ENCODE data around the gene MEX3A.

GRCh38 chr1:156097499-156098178, 15.4 kb upstream of the MEX3A start:
- TF ChIP-seq, protein P1, sequence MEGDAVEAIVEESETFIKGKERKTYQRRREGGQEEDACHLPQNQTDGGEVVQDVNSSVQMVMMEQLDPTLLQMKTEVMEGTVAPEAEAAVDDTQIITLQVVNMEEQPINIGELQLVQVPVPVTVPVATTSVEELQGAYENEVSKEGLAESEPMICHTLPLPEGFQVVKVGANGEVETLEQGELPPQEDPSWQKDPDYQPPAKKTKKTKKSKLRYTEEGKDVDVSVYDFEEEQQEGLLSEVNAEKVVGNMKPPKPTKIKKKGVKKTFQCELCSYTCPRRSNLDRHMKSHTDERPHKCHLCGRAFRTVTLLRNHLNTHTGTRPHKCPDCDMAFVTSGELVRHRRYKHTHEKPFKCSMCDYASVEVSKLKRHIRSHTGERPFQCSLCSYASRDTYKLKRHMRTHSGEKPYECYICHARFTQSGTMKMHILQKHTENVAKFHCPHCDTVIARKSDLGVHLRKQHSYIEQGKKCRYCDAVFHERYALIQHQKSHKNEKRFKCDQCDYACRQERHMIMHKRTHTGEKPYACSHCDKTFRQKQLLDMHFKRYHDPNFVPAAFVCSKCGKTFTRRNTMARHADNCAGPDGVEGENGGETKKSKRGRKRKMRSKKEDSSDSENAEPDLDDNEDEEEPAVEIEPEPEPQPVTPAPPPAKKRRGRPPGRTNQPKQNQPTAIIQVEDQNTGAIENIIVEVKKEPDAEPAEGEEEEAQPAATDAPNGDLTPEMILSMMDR (IDR thresholded peaks at IDR 0.05) = no peak
- TF ChIP-seq POLR2A (IDR thresholded peaks at IDR 0.05) (no peak), POLR2AphosphoS5 (IDR thresholded peaks at IDR 0.05) (no peak)

Data from prostate gland (tissue), 2 donors.